Fibroblast of skin of back (primary cell): ENCODE data around the gene OR6B3. TPM values are rescaled to one million over a fixed set of nuclear protein-coding genes. Genes with fewer than 3 reads are reported as not detected.
"Not testable (repeated sequence)": the region's sequence is repeated elsewhere in the genome, so short reads cannot be mapped to it uniquely, and the experiment has no call there.

Source experiments
- DNase-seq: peaks from one replicate; pipeline ENCODE4 v3.0.0-alpha.2; 2013
- polyA plus RNA-seq, 2 experiments: library from polyadenylated mRNA; unstranded; fragments of 120-200 nt; gene quantifications; one replicate each; pipeline ENCODE4 v1.2.1, GENCODE V29; 2013; ENCODE audit not compliant: insufficient read length in 2 of 2

The OR6B3 gene
- not detected for polyA plus RNA-seq (2013, experiment 1 of 2; ENCODE audit: insufficient read length)
- not detected for polyA plus RNA-seq (2013, experiment 2 of 2; ENCODE audit: insufficient read length)

DNA sequence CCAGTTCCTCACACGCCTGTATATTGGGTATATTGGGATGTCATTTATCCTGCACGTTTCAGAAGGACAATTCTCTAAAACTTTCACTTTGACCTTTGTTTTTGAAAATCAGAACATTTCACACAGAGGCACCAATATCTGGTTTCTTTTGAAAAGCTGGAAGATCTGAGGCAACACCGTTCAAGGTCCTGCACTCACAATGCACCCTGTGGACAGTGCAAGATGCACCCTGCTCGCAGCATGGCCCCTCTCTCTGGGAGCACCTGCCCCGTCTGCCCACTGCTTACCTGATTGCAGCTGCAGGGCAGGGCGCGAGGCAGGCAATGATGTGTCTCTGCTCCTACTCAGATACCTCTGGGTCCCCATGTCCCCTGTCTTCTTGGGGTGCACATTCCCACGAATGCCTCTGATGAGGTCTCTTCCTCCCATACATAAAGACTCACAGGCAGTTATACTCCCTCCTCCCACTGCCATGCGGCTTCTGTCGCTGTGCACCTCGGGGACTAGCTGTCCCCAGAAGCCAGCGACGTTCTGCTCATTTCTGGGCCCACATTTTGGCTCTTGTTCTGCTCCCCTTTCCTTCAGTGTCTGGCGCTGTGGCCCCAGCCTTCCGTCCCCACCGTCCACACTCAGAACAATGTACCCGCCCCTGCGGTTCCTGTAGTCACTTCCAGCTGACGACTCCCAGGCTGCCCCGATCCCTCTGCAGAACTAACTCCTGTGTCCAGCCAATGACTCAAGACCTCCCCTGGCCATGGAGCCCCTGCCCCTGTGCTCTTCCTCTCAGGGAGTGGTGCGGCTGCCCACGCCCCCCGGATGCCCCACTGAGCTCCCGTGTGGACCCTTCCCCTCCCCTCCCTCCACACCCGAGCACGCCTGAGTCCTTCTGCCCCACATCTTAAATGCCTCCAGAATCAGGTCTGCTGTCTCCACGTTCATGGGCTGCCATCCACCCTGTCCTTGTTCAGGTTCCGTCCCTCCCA is at the start of gene OR6B3:
TSS of gene OR6B3 (minus strand) at position 349 of the 983 bp plus-strand sequence.
- DNase-seq: no peak

- DNase-seq: no peak
These were observed 45.0 kb upstream of the OR6B3 start for GRCh38 chr2:240098349-240098748.

- no peak for DNase-seq
These were observed 42.5 kb upstream of the OR6B3 start for GRCh38 chr2:240095556-240096523.

DNA sequence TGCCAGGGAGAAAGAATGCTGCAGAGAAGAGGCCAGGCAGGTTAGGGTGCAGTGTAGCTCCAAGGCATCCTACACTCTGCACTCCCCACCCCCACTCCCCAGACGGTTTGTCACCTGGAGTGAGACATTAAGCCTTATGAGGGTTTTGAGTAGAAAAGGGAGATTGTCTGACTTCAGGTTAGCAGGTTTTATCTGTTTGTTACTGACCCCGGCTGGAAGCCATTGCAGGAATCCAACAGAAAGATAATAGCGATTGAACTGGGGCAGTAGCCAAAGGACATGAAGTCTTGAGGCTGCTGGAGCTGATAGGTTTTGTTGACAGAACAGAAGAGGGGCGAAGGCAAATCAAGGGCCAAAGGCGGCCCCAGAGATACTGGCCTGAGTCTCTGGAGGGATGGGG is 36.0 kb upstream of the OR6B3 start:
- no peak for DNase-seq

- no peak for DNase-seq
These were observed 33.2 kb upstream of the OR6B3 start for GRCh38 chr2:240086563-240086962.

- DNase-seq: no peak
These were observed 25.3 kb upstream of the OR6B3 start for GRCh38 chr2:240078631-240079030.

GRCh38 chr2:240077442-240077841 is 24.1 kb upstream of the OR6B3 start:
- no peak for DNase-seq

DNA sequence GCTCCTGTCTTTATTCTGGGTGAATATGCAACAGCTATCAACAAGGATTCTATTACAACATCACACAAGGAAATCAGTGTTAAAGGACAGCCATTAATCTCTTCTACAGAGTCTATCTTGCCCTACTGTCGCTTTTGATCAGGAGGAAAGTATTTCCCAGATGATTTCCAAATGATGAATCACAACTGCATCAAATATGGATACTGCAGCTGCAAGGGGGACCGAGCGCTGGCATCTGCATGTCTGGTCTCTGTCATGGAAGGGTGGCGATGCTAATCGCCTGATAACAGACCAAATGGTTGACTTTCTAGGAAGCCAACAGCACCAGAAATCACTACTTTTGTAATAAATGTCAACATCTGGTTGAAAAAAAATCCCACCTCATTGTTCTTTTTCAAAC is 21.2 kb upstream of the OR6B3 start:
- no peak for DNase-seq

GRCh38 chr2:240070907-240071306 is 17.6 kb upstream of the OR6B3 start:
- no peak for DNase-seq

DNA sequence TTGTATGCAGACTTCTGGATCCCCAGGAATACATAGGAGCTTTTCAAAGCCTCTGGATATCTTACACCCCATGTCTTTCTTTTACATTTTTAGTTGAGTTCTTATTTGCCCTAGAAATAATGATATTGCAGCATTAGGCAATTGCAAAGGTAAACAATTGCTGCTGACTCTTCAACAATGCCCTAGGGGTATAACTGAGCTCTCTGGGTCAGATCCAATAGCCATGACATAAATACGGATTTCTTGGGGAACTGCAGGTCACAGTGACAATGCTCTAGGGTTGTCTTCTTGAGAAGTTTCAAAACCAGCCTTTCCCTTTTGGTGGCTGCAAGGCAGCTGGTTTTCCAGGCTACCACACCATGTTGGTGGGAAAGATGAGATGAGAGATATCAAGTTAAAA is 16.5 kb upstream of the OR6B3 start:
- DNase-seq: no peak

- DNase-seq: no peak
These were observed 14.9 kb upstream of the OR6B3 start for GRCh38 chr2:240068193-240068592.

GRCh38 chr2:240066489-240066888 is 13.2 kb upstream of the OR6B3 start:
- no peak for DNase-seq

- DNase-seq: no peak
These were observed 11.6 kb upstream of the OR6B3 start for GRCh38 chr2:240064898-240065297.

DNA sequence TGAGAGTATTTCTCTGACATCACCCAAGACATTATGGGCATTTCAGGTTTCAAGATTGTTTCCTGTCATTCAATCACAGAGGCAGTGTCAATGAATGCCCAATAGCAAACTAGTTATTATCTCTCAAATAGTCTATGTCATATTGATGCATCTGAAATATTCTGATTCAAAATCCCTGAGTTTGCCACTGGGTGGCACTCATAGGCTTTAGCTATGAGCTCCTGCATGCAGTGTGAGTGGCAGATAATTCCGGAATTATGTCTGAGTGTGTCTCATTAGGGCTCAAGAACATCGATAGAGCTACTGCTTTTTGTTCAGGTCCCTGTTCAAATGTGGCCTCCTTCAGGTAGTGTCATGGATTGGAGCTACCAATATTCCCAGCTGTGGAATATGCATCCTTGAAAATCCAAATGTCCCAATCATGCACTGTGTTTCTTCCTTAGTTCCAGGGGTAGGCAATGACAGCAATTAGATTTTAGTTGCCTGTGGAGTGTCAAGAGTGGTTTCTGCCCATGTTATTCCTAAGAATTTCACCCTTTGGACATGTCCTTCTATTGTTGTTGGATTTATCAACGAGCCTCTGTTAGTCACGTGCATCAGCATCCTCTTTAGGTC is 7.8 kb upstream of the OR6B3 start:
- DNase-seq: peak; percentile 56

DNA sequence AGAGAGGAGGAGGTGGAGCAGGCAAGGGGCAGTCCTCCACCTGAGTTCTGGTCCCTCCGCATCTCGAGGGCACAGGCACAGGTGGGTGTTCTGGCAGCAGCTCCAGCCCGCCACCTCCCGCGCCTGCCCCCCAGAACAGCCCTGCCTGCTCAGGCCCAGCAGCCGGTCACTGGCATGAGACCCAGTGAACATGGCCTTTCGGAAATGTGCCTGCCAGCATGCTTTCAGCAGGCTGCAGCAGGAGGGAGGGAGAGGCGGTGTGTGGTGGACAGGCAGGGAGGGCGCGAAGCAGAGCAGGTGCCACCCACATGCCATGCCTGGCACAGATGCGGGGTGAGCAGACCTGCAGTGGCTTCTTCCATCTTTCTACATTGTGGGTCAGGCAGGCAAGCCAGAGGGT is 3.4 kb upstream of the OR6B3 start:
- DNase-seq: no peak

DNA sequence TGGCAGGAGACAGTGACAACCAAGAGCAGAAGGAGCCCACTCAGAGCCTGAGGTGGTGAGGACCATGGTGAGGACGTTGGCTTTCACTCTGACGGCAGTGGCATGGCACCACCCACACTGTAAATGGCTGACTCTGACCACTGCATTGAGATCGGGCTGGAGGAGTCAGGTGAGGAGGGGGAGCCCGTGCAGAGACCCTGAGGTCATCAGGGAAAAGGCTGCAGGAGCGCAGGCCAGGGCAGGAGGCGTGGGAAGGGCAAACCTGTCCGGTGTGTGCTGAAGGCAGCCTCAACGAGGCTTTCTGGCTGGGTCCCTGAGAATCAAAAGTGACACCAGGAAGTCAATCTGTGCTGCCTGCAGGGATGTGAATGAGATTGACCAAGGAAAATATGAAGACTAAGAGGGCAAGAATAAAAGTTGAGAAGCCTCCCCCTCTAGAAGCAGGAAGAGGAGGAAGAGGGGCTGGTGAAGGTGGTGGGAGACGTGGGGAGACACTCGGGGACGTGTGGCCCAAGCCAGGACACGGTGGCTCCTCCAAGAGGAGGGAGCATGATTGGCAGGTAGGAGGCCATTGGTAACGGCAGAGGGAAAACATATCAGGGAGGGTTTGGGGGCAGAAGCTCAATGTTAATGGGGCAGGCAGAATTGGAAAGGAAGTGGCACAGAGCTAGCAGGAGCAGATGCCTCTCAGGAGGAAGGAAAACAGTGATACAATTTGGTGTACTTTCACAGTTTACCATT is 2.0 kb upstream of the OR6B3 start:
- DNase-seq: no peak

- no peak for DNase-seq
These were observed 797 bp downstream of the OR6B3 start for GRCh38 chr2:240052524-240052923.

- DNase-seq: no peak
These were observed 1.6 kb downstream of the OR6B3 start for GRCh38 chr2:240051697-240052096.

DNA sequence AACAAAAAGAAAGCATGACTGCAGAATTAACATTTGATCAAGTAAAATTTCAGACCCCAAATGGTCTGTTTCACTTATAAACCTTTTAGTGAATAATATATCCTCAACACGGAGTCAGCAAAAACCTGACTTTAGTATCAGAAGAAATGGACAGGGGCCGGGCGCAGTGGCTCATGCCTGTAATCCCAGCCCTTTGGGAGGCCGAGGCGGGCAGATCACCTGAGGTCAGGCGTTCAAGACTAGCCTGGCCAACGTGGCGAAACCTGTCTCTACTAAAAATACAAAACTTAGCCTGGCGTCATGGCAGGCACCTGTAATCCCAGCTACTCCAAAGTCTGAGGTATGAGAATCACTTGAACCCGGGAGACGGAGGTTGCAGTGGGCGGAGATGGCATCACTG is 3.0 kb downstream of the OR6B3 start:
- DNase-seq: no peak

DNA sequence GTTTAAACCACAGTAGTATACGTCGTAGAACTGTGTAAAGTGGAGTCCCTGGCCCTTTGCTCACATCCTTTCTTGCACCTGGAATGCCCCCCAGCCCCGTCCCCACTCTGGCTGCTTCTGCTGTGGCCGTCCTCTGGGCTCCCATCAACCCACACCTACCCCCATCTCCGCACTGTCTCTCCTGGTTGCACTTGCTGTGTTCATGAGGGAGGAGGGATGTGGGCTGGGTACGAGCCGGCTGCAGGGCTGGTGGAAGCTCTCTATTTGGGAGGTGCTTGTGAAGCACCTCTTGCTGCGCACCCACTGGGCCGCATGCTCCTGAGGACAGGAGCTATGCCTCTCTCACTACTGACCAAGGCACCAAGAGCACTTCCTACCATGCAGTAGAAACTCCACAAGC is 5.1 kb downstream of the OR6B3 start:
- DNase-seq: no peak

DNA sequence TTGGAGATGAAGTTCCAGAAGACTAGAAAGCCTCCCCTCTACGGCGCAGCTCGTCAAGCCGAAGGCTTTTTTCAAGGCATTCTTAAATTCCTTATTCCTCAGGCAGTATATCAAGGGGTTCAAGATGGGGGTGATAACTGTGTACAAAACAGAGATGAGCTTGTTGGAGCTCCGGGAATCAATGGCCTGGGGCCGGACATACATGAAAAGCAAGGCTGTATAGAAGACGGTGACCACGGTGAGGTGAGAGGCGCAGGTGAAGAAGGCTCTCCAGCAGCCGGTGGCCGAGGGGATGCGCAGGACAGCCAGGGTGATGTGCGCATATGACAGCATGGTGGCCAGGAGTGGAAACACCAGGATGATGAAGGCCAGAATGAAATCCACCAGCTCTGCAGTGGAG is 8.2 kb downstream of the OR6B3 start:
- no peak for DNase-seq

DNA sequence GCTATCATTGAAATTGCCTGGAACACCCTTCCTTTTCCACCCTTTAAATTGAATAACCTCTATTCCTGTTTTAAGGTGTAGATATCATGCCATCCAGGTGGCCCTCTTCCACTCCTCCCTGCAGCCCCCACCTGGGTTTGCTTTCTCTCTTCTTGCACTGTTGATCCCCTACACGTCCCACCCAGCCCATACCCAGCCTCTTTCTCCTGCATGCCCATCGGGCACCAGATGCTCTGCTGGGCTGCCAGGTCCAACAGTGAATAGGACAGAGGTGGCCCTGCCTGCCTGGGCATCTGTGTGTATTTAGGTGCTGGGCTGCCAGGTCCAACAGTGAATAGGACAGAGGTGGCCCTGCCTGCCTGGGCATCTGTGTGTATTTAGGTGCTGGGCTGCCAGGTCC is 9.2 kb downstream of the OR6B3 start:
- not testable (repeated sequence) for DNase-seq
